Activated T-helper 9 cell treated with anti-CD3 and anti-CD28 coated beads, Interleukin-2, amount 50 U/mL, for 16 hours (primary cell): ENCODE data around the gene SPAG9.

ENCODE experiments used
- DNase-seq: peaks from one replicate; pipeline ENCODE4 v3.0.0-alpha.2; 2020; ENCODE audit warnings: low read depth

Gene SPAG9

GRCh38 chr17:51044976-51045375 lies 75.7 kb downstream of the SPAG9 start:
- DNase-seq, result no peak

DNA sequence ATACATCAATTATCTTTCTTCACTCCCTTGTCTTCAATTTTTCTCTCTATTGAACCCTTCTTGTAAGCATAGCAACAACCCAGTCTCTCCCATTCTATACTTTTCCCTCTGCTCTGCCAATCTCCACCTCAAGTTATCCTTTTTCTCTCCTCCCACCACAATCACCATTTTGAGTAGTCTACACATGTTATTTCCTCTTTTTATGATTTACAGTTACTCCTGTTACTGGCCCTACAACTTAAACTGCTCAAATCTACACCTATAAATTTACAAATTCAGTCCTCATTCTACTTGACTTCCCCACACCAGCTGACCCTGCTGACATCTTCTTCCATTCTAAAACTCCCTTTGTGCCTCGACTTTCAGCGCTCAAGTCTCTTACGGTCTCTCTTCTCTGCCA lies 84.6 kb downstream of the SPAG9 start:
- DNase-seq, result no peak

GRCh38 chr17:51035431-51035830 lies 85.2 kb downstream of the SPAG9 start:
- DNase-seq, result no peak

DNA sequence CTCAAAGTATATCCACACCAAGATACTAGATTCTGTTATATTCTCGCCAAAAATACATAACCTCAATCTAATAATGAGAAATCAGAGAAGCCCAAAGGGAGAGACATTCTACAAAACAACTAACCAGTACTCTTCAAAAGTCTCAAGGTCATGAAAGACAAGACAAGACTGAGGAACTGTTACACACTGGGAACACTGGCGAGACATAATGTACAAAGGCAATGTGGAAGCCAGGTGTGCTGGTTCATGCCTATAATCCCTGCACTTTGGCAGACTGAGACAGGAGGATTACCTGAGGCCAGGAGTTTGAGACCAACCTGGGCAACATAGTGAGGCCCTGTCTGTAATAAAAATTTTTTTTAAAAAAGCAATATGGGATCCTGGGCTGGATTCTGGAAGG lies 85.9 kb downstream of the SPAG9 start:
- no peak for DNase-seq

GRCh38 chr17:51032850-51033249 lies 87.8 kb downstream of the SPAG9 start:
- DNase-seq, result no peak

DNA sequence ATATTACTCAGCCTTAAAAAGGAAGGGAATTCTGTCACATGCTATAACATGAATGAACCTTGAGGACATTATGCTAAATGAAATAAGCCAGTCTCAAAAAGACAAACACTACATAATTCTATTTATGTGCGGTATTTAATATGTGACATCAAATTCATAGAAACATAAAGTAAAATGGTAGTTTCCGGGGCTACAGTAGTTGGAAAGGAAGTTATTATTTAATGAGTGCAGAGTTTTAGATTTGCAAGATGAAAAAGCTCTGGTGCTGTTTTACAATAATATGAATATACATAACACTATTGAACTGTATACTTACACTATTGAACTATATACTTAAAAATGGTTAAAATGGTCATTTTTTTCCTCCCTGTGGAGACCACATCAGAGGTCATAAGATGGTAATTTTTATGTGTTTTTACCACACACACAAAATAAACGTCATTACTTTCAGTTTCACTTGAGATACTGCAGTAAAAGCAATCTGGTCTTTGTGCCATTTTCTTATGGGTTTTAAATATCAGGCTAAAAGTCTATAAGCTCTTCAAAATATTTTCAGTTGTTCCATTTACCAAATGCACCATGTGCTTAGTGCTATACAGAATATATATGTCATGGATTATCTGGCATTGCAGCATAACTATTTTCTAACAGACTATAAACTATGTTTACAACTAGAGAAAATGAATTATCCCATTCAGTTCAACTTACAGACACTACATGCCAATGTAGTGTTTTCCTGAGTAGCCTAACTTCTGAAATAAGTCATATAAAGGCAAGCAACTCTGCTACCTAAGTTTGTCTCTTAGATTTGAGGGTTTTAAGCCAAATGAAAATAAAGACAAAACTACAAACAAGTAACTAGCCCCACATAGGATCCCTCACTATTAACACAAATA lies 90.9 kb downstream of the SPAG9 start:
- DNase-seq, result no peak

GRCh38 chr17:51029142-51029541 lies 91.5 kb downstream of the SPAG9 start:
- DNase-seq, result no peak

DNA sequence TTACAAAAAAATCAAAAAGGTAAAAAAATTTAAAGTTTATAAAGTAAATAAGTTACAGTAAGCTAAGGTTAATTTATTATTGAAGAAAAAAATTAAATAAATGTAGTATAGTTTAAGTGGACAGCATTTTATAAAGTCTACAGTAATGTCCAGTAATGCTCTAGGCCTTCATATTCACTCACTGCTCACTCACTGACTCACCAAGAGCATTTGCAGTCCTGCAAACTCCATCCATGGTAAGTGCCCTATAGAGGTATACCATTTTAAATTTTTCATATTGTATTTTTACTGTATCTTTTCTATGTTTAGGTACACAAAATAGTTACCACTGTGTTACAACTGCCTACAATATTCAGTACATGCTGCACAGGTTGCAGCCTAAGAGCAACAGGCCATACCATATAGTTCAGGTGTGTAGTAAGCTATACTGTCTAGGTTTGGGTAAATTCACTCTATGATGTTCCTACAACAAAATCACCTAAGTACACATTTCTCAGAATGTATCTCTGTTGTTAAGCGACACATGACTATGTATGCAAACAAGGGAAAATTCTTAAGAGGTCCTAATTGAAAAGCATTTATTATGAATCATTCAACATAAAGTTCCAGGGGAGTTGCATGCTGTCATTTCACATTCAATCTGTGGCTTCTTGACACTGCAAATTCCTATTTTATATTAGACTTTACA lies 92.3 kb downstream of the SPAG9 start:
- no peak for DNase-seq

DNA sequence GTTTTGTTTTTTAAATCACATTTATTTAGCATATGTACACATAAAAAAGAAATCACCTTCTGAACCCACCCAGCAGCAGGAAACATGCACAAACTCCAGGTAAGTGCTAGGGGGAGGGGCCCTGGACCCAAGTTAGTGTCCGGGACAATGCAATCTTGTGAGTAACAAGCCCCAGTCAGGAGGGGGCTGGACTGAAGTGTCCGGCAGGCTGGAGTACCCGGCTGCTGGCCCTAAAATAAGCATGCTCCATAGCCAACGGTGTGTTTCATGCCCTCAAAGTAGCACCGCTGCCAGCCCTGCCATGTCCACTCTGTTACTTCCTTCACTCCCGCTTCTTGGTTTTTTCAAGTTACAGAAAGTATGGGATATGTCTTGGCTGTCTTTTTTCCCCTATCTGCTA lies 102.1 kb downstream of the SPAG9 start:
- no peak for DNase-seq

DNA sequence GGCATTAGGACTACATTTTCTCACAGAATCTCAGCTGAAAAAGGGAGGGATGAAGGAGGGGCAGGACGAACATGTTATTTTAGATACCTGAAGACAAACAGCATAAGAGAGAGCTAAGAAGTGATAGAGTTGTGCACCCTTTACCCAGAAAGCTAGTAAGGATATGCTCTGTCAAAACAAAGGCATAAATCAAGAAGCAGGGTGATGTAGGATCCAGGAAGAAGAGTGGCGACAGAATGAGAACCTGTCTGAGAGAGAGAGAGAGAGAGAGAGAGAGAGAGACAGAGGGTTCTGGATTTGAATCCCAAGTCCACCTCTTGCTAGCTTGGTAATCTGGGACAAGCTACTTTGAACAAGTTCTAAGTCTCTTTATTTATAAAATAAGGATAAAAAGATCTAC lies 103.4 kb downstream of the SPAG9 start:
- DNase-seq, result no peak

GRCh38 chr17:51016099-51016498 lies 104.6 kb downstream of the SPAG9 start:
- DNase-seq, result no peak

DNA sequence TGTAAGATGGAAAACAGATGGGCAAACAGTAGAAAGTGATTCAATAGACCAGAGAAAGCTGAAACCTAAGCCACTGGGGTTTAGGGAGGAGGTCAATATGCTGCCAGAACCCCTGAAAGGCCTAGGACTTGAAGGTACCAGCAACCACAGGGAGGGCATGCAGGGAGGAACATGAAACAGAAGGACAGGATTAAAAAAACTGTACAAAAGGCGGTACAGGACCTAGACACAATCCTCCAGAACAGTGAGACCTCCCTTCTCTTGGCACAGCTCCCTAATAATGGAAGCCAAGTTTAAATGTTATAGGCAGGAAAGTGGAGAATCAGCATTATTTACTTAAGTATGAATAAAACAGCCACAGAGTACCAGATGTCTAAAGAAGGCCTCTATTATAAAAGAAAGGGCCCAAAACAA lies 105.5 kb downstream of the SPAG9 start:
- DNase-seq, result no peak

- no peak for DNase-seq
Measured at GRCh38 chr17:51014129-51014528, 106.5 kb downstream of the SPAG9 start.

- DNase-seq, result no peak
Measured at GRCh38 chr17:51013322-51013721, 107.3 kb downstream of the SPAG9 start.

DNA sequence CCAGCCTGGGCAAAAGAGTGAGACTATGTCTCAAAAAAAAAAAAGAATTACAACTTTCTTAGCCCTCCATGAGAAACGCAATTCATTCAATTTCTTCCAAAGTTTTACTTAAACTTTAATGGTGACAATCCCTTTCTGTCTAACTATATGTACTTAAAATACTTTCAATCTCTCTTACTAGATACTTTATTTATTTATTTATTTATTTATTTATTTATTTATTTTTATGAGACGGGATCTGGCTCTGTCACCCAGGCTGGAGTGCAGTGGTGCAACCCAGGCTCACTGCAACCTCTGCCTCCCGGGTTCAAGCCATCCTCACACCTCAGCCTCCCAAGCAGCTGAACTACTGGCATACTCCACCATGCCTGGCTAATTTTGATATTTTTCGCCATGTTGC lies 108.1 kb downstream of the SPAG9 start:
- DNase-seq, result no peak

DNA sequence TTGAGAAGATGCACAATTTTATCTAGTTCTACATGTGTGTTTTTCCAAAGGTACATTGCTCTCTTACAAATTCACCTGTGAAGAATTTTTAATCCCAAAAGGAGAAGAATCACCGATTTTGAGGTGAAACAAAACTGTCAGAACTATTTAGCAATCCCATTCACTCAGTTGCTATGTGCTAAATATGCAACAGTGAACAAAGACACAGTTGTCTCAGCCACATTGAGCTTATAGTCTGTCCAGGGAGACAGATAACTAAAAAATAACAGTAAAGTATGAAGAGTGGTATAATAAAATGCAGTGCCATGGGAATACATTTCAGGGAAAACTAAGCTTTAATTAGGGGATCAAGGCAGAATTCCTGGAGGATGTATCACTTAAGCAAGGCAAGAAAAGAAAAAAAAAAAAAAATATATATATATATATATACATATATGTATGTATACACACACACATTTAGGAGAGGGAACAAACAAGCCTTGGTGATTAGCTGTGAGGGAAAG lies 110.4 kb downstream of the SPAG9 start:
- DNase-seq, result no peak

GRCh38 chr17:51006601-51007000 lies 114.1 kb downstream of the SPAG9 start:
- DNase-seq, result no peak

DNA sequence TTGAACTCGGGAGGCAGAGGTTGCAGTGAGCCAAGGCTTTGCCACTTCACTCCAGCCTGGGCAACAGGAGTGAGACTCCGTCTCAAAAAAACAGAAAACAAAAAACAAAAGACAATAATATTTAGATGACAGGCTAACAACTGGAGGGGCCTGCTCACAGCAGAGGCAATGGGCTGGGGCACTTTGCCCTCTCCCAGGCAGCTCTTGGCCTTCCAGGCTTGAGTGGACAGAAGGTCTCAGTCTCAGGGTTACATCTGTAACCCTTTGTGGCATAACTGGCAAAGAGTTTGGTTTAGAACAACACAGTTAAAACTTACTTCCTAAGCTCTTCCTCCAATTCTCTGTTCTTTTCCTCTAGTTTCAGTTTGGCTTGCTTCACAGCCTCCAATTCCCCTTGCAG lies 114.9 kb downstream of the SPAG9 start:
- no peak for DNase-seq

- DNase-seq, result no peak
Measured at GRCh38 chr17:51004249-51004648, 116.4 kb downstream of the SPAG9 start.

DNA sequence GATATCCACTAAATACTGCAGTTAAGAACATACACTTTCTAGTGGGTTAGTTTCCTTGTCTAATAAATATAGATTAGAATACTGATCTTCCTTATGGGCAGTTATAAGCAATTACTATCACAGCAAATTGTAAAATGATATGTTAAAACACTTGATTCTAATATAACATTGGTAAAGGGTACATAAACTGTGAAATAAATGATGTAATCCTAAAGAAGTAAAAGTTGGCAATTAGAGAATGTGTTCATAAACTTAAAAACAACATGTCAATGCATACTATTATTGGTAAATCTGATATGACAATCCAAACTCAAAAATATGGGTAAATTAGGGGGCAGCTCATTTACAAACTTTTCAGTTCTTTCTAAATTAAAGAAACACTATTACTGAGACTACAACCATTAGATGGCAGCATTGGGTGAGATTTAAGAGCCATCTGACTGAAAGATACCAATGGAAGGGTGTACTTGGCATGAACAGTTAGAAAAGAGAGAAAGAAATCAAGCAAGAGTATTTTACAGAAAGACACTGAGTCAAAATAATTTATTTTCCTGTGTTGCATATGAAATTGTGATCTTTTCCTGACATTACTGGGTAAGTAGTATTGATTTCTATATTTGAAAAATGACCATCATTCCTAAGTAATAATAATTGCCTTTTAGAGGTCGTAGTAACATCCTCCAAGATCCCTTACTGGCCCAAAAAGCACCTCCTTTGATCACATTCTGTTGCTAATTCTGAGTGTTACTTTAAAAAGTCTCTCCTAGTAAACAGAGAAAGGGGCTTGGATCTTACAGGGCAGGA lies 119.6 kb downstream of the SPAG9 start:
- no peak for DNase-seq

- DNase-seq, result no peak
Measured at GRCh38 chr17:50995668-50996067, 125.0 kb downstream of the SPAG9 start.

- no peak for DNase-seq
Measured at GRCh38 chr17:50993544-50993943, 127.1 kb downstream of the SPAG9 start.

DNA sequence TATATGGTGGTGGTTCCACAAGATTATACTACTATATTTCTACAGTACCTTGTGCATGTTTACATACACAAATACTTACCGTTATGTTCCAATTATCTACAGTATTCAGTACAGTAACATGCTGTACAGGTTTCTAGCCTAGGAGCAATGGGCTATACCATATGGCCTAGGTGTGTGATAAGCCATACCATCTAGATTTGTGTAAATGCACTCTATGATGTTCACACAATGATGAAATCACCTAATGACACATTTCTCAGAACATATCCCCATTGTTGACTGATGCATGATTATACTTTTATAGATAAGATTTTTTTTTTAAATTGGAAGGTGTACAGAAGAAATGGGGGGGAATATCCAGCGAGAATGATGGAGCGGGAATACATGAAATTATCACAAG lies 131.5 kb downstream of the SPAG9 start:
- DNase-seq, result no peak
